ENCODE data around the gene NUP98. TPM values are rescaled to one million over a fixed set of nuclear protein-coding genes. Genes with fewer than 3 reads are reported as not detected.

NUP98 gene
- total RNA-seq, 4 donors from 2014 or later = 55.1 to 189 (median 123) TPM

GRCh38 chr11:3745161-3745560 is 52.2 kb downstream of the NUP98 start:
- Histone ChIP-seq H3K4me3 (no peak overlapping the region), H3K36me3 (no peaks in the 10 kb centered on the region), H3K9me3 (no peaks in the 10 kb centered on the region), H3K27me3 (no peaks in the 10 kb centered on the region), H3K4me1 (no peaks in the 10 kb centered on the region), H3K27ac (no peak overlapping the region)
- TF ChIP-seq POLR2A (IDR thresholded peaks at IDR 0.05) (no peak), CTCF (IDR thresholded peaks at IDR 0.05) (no peak)
- DNase-seq = no peak
- intact Hi-C loops (cut with DNase I; ENCODE audit: low total_unique reads) = no loop called here

GRCh38 chr11:3738723-3739122 is 58.6 kb downstream of the NUP98 start:
- no peaks in the 10 kb centered on the region for H3K27me3 ChIP-seq
- no peak overlapping the region for H3K4me3 ChIP-seq
- DNase-seq = no peak
- H3K36me3 ChIP-seq = no peaks in the 10 kb centered on the region
- TF ChIP-seq CTCF (IDR thresholded peaks at IDR 0.05) (no peak), POLR2A (IDR thresholded peaks at IDR 0.05) (no peak)
- no peak overlapping the region for H3K27ac ChIP-seq
- no peaks in the 10 kb centered on the region for H3K4me1 ChIP-seq
- no peaks in the 10 kb centered on the region for H3K9me3 ChIP-seq
- intact Hi-C loops (cut with DNase I; ENCODE audit: low total_unique reads) = no loop called here

GRCh38 chr11:3738241-3738640 is 59.1 kb downstream of the NUP98 start:
- H3K4me1 ChIP-seq = no peaks in the 10 kb centered on the region
- no peaks in the 10 kb centered on the region for H3K9me3 ChIP-seq
- intact Hi-C loops (cut with DNase I; ENCODE audit: low total_unique reads) = no loop called here
- DNase-seq = no peak
- H3K36me3 ChIP-seq = no peaks in the 10 kb centered on the region
- H3K4me3 ChIP-seq = no peak overlapping the region
- no peaks in the 10 kb centered on the region for H3K27me3 ChIP-seq
- H3K27ac ChIP-seq = no peak overlapping the region
- TF ChIP-seq CTCF (IDR thresholded peaks at IDR 0.05) (no peak), POLR2A (IDR thresholded peaks at IDR 0.05) (no peak)

DNA sequence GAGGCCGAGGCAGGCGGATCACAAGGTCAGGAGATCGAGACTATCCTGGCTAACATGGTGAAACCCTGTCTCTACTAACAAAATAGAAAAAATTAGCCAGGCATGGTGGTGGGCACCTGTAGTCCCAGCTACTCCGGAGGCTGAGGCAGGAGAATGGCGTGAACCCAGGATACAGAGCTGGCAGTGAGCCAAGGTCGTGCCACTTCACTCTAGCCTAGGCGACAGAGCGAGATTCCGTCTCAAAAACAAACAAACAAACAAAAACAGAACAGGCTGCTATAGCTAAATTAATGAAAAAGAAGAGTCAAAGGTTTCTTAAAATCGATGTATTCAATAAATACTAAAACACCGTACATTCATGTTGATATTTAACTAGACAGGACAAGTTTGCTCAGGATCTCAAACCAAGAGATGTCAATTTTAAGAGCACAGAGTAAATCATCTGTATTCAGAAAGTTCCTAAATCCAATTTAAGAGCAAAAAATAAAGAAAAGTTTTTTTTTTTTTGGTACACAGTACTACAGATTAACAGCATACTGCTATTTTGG is 59.9 kb downstream of the NUP98 start:
- H3K9me3 ChIP-seq = no peaks in the 10 kb centered on the region
- no peak overlapping the region for H3K27ac ChIP-seq
- DNase-seq = no peak
- H3K36me3 ChIP-seq = no peaks in the 10 kb centered on the region
- H3K4me3 ChIP-seq = no peak overlapping the region
- H3K27me3 ChIP-seq = no peaks in the 10 kb centered on the region
- H3K4me1 ChIP-seq = no peaks in the 10 kb centered on the region
- intact Hi-C loops (cut with DNase I; ENCODE audit: low total_unique reads) = no loop called here
- TF ChIP-seq CTCF (IDR thresholded peaks at IDR 0.05) (no peak), POLR2A (IDR thresholded peaks at IDR 0.05) (no peak)

- Histone ChIP-seq H3K9me3 (no peaks in the 10 kb centered on the region), H3K27me3 (no peaks in the 10 kb centered on the region), H3K36me3 (no peaks in the 10 kb centered on the region), H3K4me1 (no peaks in the 10 kb centered on the region), H3K4me3 (no peak overlapping the region), H3K27ac (no peak overlapping the region)
- no peak for TF ChIP-seq CTCF (IDR thresholded peaks at IDR 0.05)
- TF ChIP-seq POLR2A (IDR thresholded peaks at IDR 0.05) = no peak
- intact Hi-C loops (cut with DNase I; ENCODE audit: low total_unique reads) = no loop called here
- DNase-seq = no peak
These were observed 60.5 kb downstream of the NUP98 start for GRCh38 chr11:3736816-3737215.

Measured in uterus (tissue), 4 donors.